HL-60 (cell line): ENCODE data around the gene E2F7.

ENCODE experiments used
- DNase-seq, 2 experiments: peaks; one replicate each; pipeline ENCODE4 v3.0.0-alpha.2; 2010 to 2020; ENCODE audit warnings: low read depth in 1 of 2, low spot score in 1 of 2
- H3K27ac ChIP-seq: fragments of 250-450 bp; sonication (Bioruptor Pico); replicated peaks from 2 replicates; pipeline ENCODE4 v1.5.1; 2020; ENCODE audit warnings: mild to moderate bottlenecking, moderate library complexity
- H3K27me3 ChIP-seq: fragments of 250-450 bp; sonication (Bioruptor Pico); 2 replicates; pipeline ENCODE4 v1.5.1; 2021; ENCODE audit warnings: mild to moderate bottlenecking, moderate library complexity; ENCODE audit not compliant: insufficient read depth, poor library complexity, severe bottlenecking
- H3K4me3 ChIP-seq: replicated peaks from 2 replicates; pipeline ENCODE4 v1.5.1; 2011; ENCODE audit warnings: mild to moderate bottlenecking, control low read depth, low read length; ENCODE audit not compliant: insufficient read depth
- CTCF ChIP-seq: IDR thresholded peaks from one replicate; pipeline ENCODE4 v1.5.1; 2011; ENCODE audit warnings: low read length, control low read depth, inconsistent platforms; ENCODE audit not compliant: insufficient read depth
- GABPA ChIP-seq: IDR thresholded peaks from 2 replicates; pipeline ENCODE4 v1.6.1; 2012; ENCODE audit warnings: low read depth
- POLR2AphosphoS5 ChIP-seq: IDR thresholded peaks from 2 replicates; pipeline ENCODE4 v1.6.1; 2012; ENCODE audit warnings: low read depth
- REST ChIP-seq: IDR thresholded peaks from 2 replicates; pipeline ENCODE4 v1.6.1; 2012; ENCODE audit warnings: low read depth; ENCODE audit not compliant: insufficient replicate concordance
- SPI1 ChIP-seq: IDR thresholded peaks from 2 replicates; pipeline ENCODE4 v1.6.1; 2012; ENCODE audit warnings: low read depth, mild to moderate bottlenecking, borderline replicate concordance

The E2F7 gene

GRCh38 chr12:77087427-77087826, 22.1 kb upstream of the E2F7 start:
- Histone ChIP-seq H3K27me3 (no peaks in the 10 kb centered on the region), H3K4me3 (no peak overlapping the region), H3K27ac (no peak overlapping the region)
- TF ChIP-seq REST (no peak), POLR2AphosphoS5 (no peak), CTCF (no peak), SPI1 (no peak), GABPA (no peak)
- DNase-seq = no peak

GRCh38 chr12:77082021-77082420, 16.7 kb upstream of the E2F7 start:
- no peak for DNase-seq
- H3K4me3 ChIP-seq = no peak overlapping the region
- no peak overlapping the region for H3K27ac ChIP-seq
- TF ChIP-seq CTCF = no peak
- TF ChIP-seq POLR2AphosphoS5 = no peak
- TF ChIP-seq REST = no peak
- TF ChIP-seq GABPA = no peak
- TF ChIP-seq SPI1 = no peak
- no peaks in the 10 kb centered on the region for H3K27me3 ChIP-seq

GRCh38 chr12:77079631-77080030, 14.3 kb upstream of the E2F7 start:
- no peaks in the 10 kb centered on the region for H3K27me3 ChIP-seq
- TF ChIP-seq SPI1 = no peak
- H3K27ac ChIP-seq = no peak overlapping the region
- DNase-seq = no peak
- no peak overlapping the region for H3K4me3 ChIP-seq

GRCh38 chr12:77078231-77078630, 12.9 kb upstream of the E2F7 start:
- TF ChIP-seq REST (no peak), CTCF (no peak), POLR2AphosphoS5 (no peak), SPI1 (no peak), GABPA (no peak)
- H3K4me3 ChIP-seq = no peak overlapping the region

More at GRCh38 chr12:77078231-77078630, 12.9 kb upstream of the E2F7 start:
- no peak for DNase-seq
- H3K27ac ChIP-seq = no peak overlapping the region
- no peaks in the 10 kb centered on the region for H3K27me3 ChIP-seq
